ENCODE data around the gene COL12A1. TPM values are rescaled to one million over a fixed set of nuclear protein-coding genes. Genes with fewer than 3 reads are reported as not detected.

COL12A1 gene
- total RNA-seq, 4 donors from 2014 or later, result 216 to 534 (median 359) TPM

- TF ChIP-seq CTCF (IDR thresholded peaks at IDR 0.05; ENCODE audit: low read depth), result no peak
These were observed 107.1 kb downstream of the COL12A1 start for GRCh38 chr6:75098709-75099108.

GRCh38 chr6:75096966-75097365 is 108.9 kb downstream of the COL12A1 start:
- no peak for TF ChIP-seq CTCF (IDR thresholded peaks at IDR 0.05; ENCODE audit: low read depth)

- TF ChIP-seq CTCF (IDR thresholded peaks at IDR 0.05; ENCODE audit: low read depth), result no peak
These were observed 111.1 kb downstream of the COL12A1 start for GRCh38 chr6:75094614-75095200.

- no peak for TF ChIP-seq CTCF (IDR thresholded peaks at IDR 0.05; ENCODE audit: low read depth)
These were observed 114.2 kb downstream of the COL12A1 start for GRCh38 chr6:75091467-75092190.

- TF ChIP-seq CTCF (IDR thresholded peaks at IDR 0.05; ENCODE audit: low read depth), result no peak
These were observed 115.3 kb downstream of the COL12A1 start for GRCh38 chr6:75090576-75090975.

- no peak for TF ChIP-seq CTCF (IDR thresholded peaks at IDR 0.05; ENCODE audit: low read depth)
These were observed 115.9 kb downstream of the COL12A1 start for GRCh38 chr6:75089921-75090320.

GRCh38 chr6:75089151-75089897 is 116.5 kb downstream of the COL12A1 start:
- TF ChIP-seq CTCF (IDR thresholded peaks at IDR 0.05; ENCODE audit: low read depth), result no peak
